Subcutaneous adipose tissue (tissue), 4 donors: ENCODE measurements around the gene AOC1. TPM values are rescaled to one million over a fixed set of nuclear protein-coding genes. Genes with fewer than 3 reads are reported as not detected.

Experiments used
- CTCF ChIP-seq: fragments of 450-650 bp; IDR thresholded peaks from one replicate; pipeline ENCODE4 v1.5.1; 2016; ENCODE audit warnings: low read depth, mild to moderate bottlenecking, control low read depth, antibody characterized with exemption, moderate library complexity
- total RNA-seq, 4 donors: library from RNA; depleted of rRNA; stranded (reverse); fragments of >200 nt; gene quantifications; one replicate each; pipeline ENCODE4 v1.1.0, GENCODE V29; 2016

The AOC1 gene
- total RNA-seq, 4 donors from 2014 or later = 0.33 to 0.68 TPM; not detected in 2

- no peak for TF ChIP-seq CTCF
Observed at GRCh38 chr7:150826061-150826849, 26.1 kb upstream of the AOC1 start.

- TF ChIP-seq CTCF = no peak
Observed at GRCh38 chr7:150828384-150828783, 23.9 kb upstream of the AOC1 start.

GRCh38 chr7:150829426-150829825, 22.9 kb upstream of the AOC1 start:
- TF ChIP-seq CTCF = no peak

- no peak for TF ChIP-seq CTCF
Observed at GRCh38 chr7:150830937-150831336, 21.4 kb upstream of the AOC1 start.

GRCh38 chr7:150831851-150832250, 20.5 kb upstream of the AOC1 start:
- TF ChIP-seq CTCF = no peak

GRCh38 chr7:150835019-150835418, 17.3 kb upstream of the AOC1 start:
- TF ChIP-seq CTCF = no peak

GRCh38 chr7:150835702-150836280, 16.5 kb upstream of the AOC1 start:
- TF ChIP-seq CTCF = no peak
